GM19467 (cell line): ENCODE measurements around the gene TRAPPC5.
A peak's percentile ranks its signal among the peaks of the same experiment; 100 is the strongest.
"Not testable (repeated sequence)": the region's sequence is repeated elsewhere in the genome, so short reads cannot be mapped to it uniquely, and the experiment has no call there.

Experiments used
- ATAC-seq: cut with Tn5 transposase; IDR thresholded peaks from one replicate; pipeline ENCODE4 v1.9.1; 2021; ENCODE audit warnings: mild to moderate bottlenecking, moderate library complexity; ENCODE audit not compliant: unreplicated experiment

The TRAPPC5 gene

GRCh38 chr19:7680606-7681339 lies at the start of gene TRAPPC5:
Gene TRAPPC5 (plus strand): TSS chr19:7680833. CDS start chr19:7682254, 1,421 bp downstream.
- ATAC-seq, result peak; percentile 48

GRCh38 chr19:7631577-7631976 lies 49.1 kb upstream of the TRAPPC5 start:
- ATAC-seq, result no peak

- no peak for ATAC-seq
Measured at GRCh38 chr19:7632340-7633203, 48.1 kb upstream of the TRAPPC5 start.

- no peak for ATAC-seq
Measured at GRCh38 chr19:7633698-7634097, 46.9 kb upstream of the TRAPPC5 start, which contains the start of gene PCP2. Gene PCP2 (minus strand): TSS chr19:7633719. CDS start chr19:7633457, 262 bp downstream.

- no peak for ATAC-seq
Measured at GRCh38 chr19:7635670-7636069, 45.0 kb upstream of the TRAPPC5 start.

GRCh38 chr19:7636317-7636690 lies 44.3 kb upstream of the TRAPPC5 start:
- ATAC-seq, result no peak

- ATAC-seq, result peak; percentile 56
Measured at GRCh38 chr19:7636691-7637373, 43.8 kb upstream of the TRAPPC5 start, which contains the start of gene STXBP2. Gene STXBP2 (plus strand): TSS chr19:7637110. CDS start chr19:7637150, 40 bp downstream.

GRCh38 chr19:7637374-7638256 lies 43.0 kb upstream of the TRAPPC5 start:
- ATAC-seq, result peak; percentile 19

GRCh38 chr19:7638802-7639465 lies 41.7 kb upstream of the TRAPPC5 start:
- no peak for ATAC-seq

GRCh38 chr19:7639863-7640348 lies 40.7 kb upstream of the TRAPPC5 start:
- ATAC-seq, result no peak

- no peak for ATAC-seq
Measured at GRCh38 chr19:7640803-7641202, 39.8 kb upstream of the TRAPPC5 start.

GRCh38 chr19:7641290-7642276 lies 39.0 kb upstream of the TRAPPC5 start:
- no peak for ATAC-seq

- no peak for ATAC-seq
Measured at GRCh38 chr19:7642295-7643030, 38.2 kb upstream of the TRAPPC5 start.

- no peak for ATAC-seq
Measured at GRCh38 chr19:7643031-7643415, 37.6 kb upstream of the TRAPPC5 start.

- ATAC-seq, result not testable (repeated sequence)
Measured at GRCh38 chr19:7643629-7644549, 36.7 kb upstream of the TRAPPC5 start.

- no peak for ATAC-seq
Measured at GRCh38 chr19:7644550-7644877, 36.1 kb upstream of the TRAPPC5 start.

GRCh38 chr19:7645163-7645562 lies 35.5 kb upstream of the TRAPPC5 start:
- no peak for ATAC-seq
